Stomach smooth muscle (tissue), 2 donors: ENCODE measurements around the gene SLC24A4.

ENCODE experiments used
- H3K27ac ChIP-seq: one replicate; pipeline ENCODE4 v1.7.0; 2013; ENCODE audit warnings: mild to moderate bottlenecking, low read length, inconsistent platforms
- H3K27me3 ChIP-seq, 2 donors: one replicate each; pipeline ENCODE4 v1.7.0; 2013; ENCODE audit warnings: low read length in 2 of 2; ENCODE audit not compliant: insufficient read depth in 2 of 2, control insufficient read depth in 1 of 2
- H3K36me3 ChIP-seq, 2 donors: one replicate each; pipeline ENCODE4 v1.7.0; 2013; ENCODE audit warnings: low read length in 2 of 2; ENCODE audit not compliant: control insufficient read depth in 2 of 2, insufficient read depth in 2 of 2
- H3K4me1 ChIP-seq: one replicate; pipeline ENCODE4 v1.7.0; 2013; ENCODE audit warnings: low read length; ENCODE audit not compliant: control insufficient read depth, insufficient read depth
- H3K4me3 ChIP-seq, 2 donors: one replicate each; pipeline ENCODE4 v1.7.0; 2013; ENCODE audit warnings: low read length in 2 of 2
- H3K9ac ChIP-seq, 2 donors: one replicate each; pipeline ENCODE4 v1.7.0; 2013; ENCODE audit warnings: low read length in 2 of 2, mild to moderate bottlenecking in 1 of 2
- H3K9me3 ChIP-seq, 2 donors: one replicate each; pipeline ENCODE4 v1.7.0; 2013; ENCODE audit warnings: low read length in 2 of 2; ENCODE audit not compliant: control insufficient read depth in 2 of 2
- donor health status: healthy.
- donor health status: Pancreatic carcinoma.

Gene SLC24A4

GRCh38 chr14:92490239-92490959 lies 167.4 kb downstream of the SLC24A4 start:
- Histone ChIP-seq H3K4me1 (peaks cover 14% of the 10 kb centered on the region), H3K27me3 (no peaks in the 10 kb centered on the region), H3K27ac (no peak overlapping the region), H3K36me3 (no peaks in the 10 kb centered on the region), H3K4me3 (no peak overlapping the region), H3K9me3 (no peaks in the 10 kb centered on the region), H3K9ac (no peak overlapping the region)

- no peaks in the 10 kb centered on the region for H3K9me3 ChIP-seq
- no peaks in the 10 kb centered on the region for H3K27me3 ChIP-seq
- no peak overlapping the region for H3K27ac ChIP-seq
- no peak overlapping the region for H3K9ac ChIP-seq
- no peak overlapping the region for H3K4me3 ChIP-seq
- H3K4me1 ChIP-seq, result peaks cover 10% of the 10 kb centered on the region
- no peaks in the 10 kb centered on the region for H3K36me3 ChIP-seq
Measured at GRCh38 chr14:92491782-92492181, 168.8 kb downstream of the SLC24A4 start.

- Histone ChIP-seq H3K36me3 (no peaks in the 10 kb centered on the region), H3K27ac (no peak overlapping the region), H3K4me3 (no peak overlapping the region), H3K9ac (no peak overlapping the region), H3K4me1 (peaks cover 5% of the 10 kb centered on the region), H3K9me3 (no peaks in the 10 kb centered on the region), H3K27me3 (no peaks in the 10 kb centered on the region)
Measured at GRCh38 chr14:92492258-92492657, 169.3 kb downstream of the SLC24A4 start.

- H3K9ac ChIP-seq, result no peak overlapping the region
- no peak overlapping the region for H3K4me3 ChIP-seq
- H3K27ac ChIP-seq, result no peak overlapping the region
- H3K27me3 ChIP-seq, result no peaks in the 10 kb centered on the region
- H3K9me3 ChIP-seq, result no peaks in the 10 kb centered on the region
- H3K36me3 ChIP-seq, result no peaks in the 10 kb centered on the region
- no peaks in the 10 kb centered on the region for H3K4me1 ChIP-seq
Measured at GRCh38 chr14:92493024-92493423, 170.1 kb downstream of the SLC24A4 start.

- Histone ChIP-seq H3K4me3 (no peak overlapping the region), H3K27me3 (no peaks in the 10 kb centered on the region), H3K4me1 (no peaks in the 10 kb centered on the region), H3K27ac (no peak overlapping the region), H3K36me3 (no peaks in the 10 kb centered on the region), H3K9me3 (no peaks in the 10 kb centered on the region), H3K9ac (no peak overlapping the region)
Measured at GRCh38 chr14:92493492-92493891, 170.5 kb downstream of the SLC24A4 start.

- H3K9me3 ChIP-seq, result no peaks in the 10 kb centered on the region
- no peak overlapping the region for H3K27ac ChIP-seq
- no peak overlapping the region for H3K4me3 ChIP-seq
- no peaks in the 10 kb centered on the region for H3K36me3 ChIP-seq
- H3K27me3 ChIP-seq, result no peaks in the 10 kb centered on the region
- no peaks in the 10 kb centered on the region for H3K4me1 ChIP-seq
- H3K9ac ChIP-seq, result no peak overlapping the region
Measured at GRCh38 chr14:92494512-92494911, 171.5 kb downstream of the SLC24A4 start.

GRCh38 chr14:92495027-92495426 lies 172.1 kb downstream of the SLC24A4 start:
- Histone ChIP-seq H3K9me3 (no peaks in the 10 kb centered on the region), H3K27me3 (no peaks in the 10 kb centered on the region), H3K9ac (no peak overlapping the region), H3K4me1 (no peaks in the 10 kb centered on the region), H3K4me3 (no peak overlapping the region), H3K27ac (no peak overlapping the region), H3K36me3 (no peaks in the 10 kb centered on the region)

- Histone ChIP-seq H3K27me3 (no peaks in the 10 kb centered on the region), H3K4me3 (no peak overlapping the region), H3K27ac (no peak overlapping the region), H3K4me1 (no peaks in the 10 kb centered on the region), H3K9ac (no peak overlapping the region), H3K9me3 (no peaks in the 10 kb centered on the region), H3K36me3 (no peaks in the 10 kb centered on the region)
Measured at GRCh38 chr14:92496191-92496857, 173.4 kb downstream of the SLC24A4 start.

GRCh38 chr14:92497391-92497790 lies 174.4 kb downstream of the SLC24A4 start:
- Histone ChIP-seq H3K9me3 (no peaks in the 10 kb centered on the region), H3K27me3 (no peaks in the 10 kb centered on the region), H3K4me3 (no peak overlapping the region), H3K27ac (no peak overlapping the region), H3K4me1 (no peaks in the 10 kb centered on the region), H3K9ac (no peak overlapping the region), H3K36me3 (no peaks in the 10 kb centered on the region)

- Histone ChIP-seq H3K27me3 (no peaks in the 10 kb centered on the region), H3K9me3 (no peaks in the 10 kb centered on the region), H3K9ac (no peak overlapping the region), H3K4me1 (peaks cover 3% of the 10 kb centered on the region), H3K36me3 (no peaks in the 10 kb centered on the region), H3K4me3 (no peak overlapping the region), H3K27ac (no peak overlapping the region)
Measured at GRCh38 chr14:92499234-92499633, 176.3 kb downstream of the SLC24A4 start.

- Histone ChIP-seq H3K27me3 (no peaks in the 10 kb centered on the region), H3K36me3 (no peaks in the 10 kb centered on the region), H3K27ac (no peak overlapping the region), H3K9me3 (no peaks in the 10 kb centered on the region), H3K9ac (no peak overlapping the region), H3K4me3 (no peak overlapping the region), H3K4me1 (peaks cover 3% of the 10 kb centered on the region)
Measured at GRCh38 chr14:92500491-92500941, 177.6 kb downstream of the SLC24A4 start.
